GM18508 (cell line): ENCODE data around the gene TMEM132C.
A peak's percentile ranks its signal among the peaks of the same experiment; 100 is the strongest.
"Not testable (repeated sequence)": the region's sequence is repeated elsewhere in the genome, so short reads cannot be mapped to it uniquely, and the experiment has no call there.

Experiments used
- ATAC-seq: cut with Tn5 transposase; IDR thresholded peaks from one replicate; pipeline ENCODE4 v1.9.1; 2021; ENCODE audit warnings: moderate number of reproducible peaks; ENCODE audit not compliant: insufficient read depth, unreplicated experiment

Gene TMEM132C

DNA sequence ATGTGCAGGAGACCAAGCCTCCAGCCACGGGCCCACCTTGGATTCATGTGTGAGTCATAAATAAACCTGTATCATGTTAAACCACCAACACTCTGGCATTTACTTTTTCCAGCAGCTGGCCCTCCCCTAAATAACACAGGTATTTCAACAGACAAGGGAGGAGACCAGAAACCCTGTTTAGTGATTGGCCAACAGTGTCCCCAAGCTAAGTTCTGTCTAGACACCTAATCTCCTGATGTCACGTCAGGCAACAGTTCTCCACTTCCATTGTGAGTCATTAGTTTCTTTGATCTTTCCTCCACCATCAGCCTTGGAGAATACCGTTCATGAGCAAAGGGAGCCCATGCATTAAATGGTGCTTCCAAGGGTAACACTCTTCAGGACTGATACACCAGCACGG lies 196.9 kb downstream of the TMEM132C start:
- ATAC-seq = no peak

DNA sequence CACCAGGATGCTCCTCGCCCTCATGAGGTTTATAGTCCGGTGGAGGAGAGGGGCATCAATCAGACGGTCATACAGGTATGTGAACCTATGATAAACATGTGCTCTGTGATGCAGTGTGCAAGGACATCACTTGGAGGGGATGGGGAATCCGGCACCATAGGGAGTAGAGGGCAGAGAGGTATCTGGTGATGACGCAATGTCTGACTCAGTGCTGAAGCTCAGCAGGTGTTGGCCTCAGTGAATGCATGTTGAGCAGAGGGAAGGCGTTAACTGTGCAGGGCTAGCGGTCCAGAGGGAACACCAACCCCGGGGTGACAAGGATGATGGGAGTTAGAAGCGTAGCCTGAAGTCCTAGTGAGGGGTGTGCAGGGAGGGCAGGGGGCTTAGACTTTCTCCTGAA lies 200.9 kb downstream of the TMEM132C start:
- no peak for ATAC-seq

DNA sequence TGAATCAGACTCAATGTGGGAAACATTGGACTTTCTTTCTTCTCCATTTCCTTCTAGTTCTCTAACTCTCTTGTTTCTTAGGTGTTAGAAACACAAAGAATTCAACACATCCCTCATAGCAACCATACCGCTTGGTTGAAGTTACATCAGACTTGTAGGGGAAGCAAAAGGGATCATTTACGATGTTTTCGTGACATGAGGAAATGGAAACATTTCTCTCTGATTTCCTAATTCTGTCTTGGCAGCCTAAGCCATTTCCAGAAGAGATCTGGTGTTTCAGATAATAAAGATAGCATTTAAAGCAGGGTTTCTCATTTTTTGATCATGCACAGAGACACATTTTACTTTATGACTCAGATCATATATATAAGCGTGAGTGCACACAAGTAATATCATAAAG lies 202.0 kb downstream of the TMEM132C start:
- ATAC-seq = no peak

DNA sequence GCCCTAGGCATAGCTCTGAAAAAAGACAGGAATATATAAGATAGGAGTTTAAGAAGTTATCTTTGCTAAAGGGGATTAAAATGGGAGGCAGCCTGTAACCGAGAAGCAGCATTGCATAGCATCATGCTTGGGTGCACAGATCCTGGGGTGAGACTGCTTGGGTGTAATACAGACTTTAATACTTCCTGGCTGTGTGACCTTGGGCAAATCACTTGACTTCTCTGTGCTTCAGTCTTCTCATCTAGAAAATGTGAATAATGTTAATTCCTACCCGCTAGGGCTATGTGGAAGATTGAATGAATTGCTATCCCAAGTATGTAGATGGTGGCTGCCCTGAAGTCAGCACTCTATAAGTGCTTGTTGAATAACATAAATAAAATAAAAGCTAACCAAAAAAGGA lies 204.5 kb downstream of the TMEM132C start:
- no peak for ATAC-seq

DNA sequence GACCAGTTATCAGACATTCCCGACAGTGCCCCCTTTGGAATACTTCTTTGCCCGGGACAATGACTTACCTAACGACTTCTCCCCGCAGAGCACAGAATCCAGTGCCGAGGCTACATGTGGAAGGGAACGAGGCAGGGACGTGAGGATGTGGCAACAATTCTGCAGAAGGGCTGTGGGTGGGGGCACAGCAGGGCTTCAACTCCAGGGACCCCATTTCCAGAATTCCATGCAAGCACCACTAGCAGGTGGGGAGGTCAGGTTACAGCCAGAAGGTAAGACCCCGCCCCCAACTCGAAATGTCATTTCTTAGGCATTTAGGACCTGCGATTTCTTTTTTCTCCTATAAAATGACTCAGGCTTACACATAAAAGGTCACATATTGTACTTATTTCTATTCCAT lies 207.9 kb downstream of the TMEM132C start:
- no peak for ATAC-seq

DNA sequence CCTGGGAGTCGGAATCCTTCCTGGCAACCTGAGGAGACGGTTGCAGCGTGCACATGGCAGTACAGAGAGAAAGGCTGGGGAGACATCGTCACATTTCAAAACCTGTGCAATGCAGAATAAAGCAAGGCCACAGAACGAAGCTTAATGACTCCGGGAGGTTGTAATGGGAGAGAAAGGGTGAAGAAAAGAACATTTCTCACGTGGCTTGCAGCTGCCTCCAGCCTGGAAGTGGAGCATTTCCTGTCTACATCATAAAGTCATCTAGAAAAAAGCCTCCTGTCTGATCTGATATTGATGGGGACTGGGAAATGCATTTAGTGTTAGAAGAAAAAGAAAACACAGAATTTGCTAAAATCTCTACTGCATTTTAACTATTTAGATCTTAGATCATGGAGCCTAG lies 209.3 kb downstream of the TMEM132C start:
- no peak for ATAC-seq

DNA sequence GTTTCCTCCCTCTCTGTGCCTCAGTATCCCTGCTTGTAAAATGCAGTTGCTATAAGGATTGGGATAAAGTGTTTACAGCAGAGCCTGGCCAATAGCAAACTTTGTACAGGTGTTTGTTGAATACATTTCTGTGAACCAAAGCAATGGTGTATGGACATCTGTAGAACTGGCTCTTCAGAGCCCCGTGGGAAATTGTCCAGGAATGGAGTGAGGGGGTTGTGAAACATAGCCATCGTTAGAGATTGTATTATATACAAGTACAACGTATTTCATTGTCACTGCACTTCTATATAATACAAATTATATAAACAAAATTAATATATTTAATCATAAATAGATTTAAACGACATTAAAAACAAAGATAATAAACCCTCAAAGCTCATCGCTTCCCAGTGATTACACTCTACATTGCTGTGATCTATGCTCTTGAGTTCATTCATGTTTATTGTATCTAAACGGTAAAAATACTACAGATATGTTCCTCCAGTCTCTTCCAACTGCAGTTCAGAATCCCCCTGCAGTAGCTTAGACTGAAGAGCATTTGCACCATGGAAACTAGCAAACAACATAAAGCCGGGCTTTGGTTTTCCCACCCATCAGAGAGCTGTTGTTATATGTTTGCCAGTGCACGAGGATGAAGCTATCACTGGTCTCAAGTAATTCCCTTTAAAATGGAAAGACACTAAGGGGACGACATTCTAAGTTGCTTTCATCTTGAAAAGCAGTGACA lies 216.7 kb downstream of the TMEM132C start:
- no peak for ATAC-seq

DNA sequence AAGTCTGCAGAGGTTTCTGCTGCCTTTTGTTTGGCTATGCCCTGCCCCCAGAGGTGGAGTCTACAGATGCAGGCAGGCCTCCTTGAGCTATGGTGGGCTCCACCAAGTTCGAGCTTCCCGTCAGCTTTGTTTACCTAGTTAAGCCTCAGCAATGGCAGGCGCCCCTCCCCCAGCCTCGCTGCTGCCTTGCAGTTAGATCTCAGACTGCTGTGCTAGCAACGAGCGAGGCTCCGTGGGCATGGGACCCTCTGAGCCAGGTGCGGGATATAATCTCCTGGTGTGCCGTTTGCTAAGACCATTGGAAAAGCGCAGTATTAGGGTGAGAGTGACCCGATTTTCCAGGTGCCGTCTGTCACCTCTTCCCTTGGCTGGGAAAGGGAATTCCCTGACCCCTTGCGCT lies 230.4 kb downstream of the TMEM132C start:
- ATAC-seq = not testable (repeated sequence)

DNA sequence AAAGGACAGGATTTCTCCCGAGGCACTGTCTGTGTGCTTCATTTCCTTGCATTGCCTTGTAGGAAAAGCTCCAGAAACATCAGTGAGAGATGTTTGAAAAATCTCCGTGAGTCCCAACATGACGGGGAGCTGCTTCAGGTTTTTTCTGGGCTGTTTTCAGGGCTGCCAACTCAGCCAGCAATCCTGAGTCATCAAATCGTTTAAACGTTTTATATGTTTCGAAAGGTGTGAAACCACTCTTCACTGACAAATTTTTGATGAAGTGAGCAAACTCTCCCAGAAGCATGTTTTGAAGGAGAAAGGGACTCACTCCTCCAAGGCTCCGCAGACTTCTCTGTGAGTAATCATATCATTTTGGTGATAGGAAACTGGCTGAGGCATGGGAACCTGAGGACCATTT lies 240.5 kb downstream of the TMEM132C start:
- no peak for ATAC-seq

DNA sequence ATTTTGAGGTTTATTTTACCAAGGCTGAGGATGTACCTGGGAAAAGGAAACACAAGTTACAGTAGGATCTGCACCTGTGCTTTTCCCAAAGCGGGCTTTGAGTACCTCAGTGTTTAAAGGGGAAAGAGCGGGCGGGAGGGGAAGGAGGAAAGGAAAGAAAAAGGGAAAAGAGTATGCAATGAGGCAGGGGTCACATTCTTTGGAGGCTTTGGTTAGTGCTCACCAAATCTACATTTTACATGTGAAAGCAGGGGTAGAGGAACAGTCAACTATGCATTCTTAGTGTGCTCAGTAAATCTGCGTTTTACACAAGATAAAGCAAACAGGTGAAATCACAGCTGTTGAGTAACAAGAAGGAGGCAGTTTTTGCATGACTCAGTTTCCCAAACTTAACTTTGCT lies 242.2 kb downstream of the TMEM132C start:
- ATAC-seq = no peak

DNA sequence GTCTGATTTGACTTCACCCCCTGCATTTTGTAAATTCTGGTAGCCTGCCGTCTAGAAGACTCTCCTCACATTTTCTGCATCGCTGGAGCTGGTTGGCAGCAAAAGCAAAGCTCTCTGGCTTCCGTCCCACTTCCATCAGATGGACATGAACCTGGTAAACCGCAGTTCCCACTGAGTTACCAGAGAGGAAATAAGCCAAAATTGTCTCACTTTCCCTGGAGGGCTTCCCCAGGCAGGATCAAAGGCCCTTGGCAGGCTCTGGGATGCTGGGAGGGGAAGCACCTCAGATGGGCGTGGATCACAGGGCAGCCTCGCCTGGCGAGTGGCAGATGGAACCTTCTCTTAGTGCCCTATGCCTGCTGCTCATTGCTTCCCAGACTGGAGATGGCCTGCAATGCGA lies 243.5 kb downstream of the TMEM132C start:
- no peak for ATAC-seq

DNA sequence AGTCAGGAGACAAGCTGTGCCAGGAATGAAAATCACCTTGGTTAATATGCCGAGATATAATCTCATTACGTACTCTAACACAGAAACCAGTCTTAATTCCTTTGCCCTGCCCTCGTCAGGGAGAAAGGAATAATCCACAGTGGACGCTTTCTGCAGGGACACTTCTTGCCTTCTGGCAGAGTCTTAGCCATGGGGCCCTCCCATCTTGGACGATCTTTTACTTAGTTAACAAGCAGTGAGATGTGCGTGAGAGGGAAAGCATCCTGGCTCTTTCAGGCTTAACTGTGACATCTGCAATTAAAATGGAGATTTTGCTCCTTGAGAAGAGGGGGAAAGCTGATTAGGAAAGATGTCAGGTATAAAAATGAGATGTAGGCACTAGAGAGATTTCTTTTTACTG lies 246.4 kb downstream of the TMEM132C start:
- ATAC-seq = no peak

DNA sequence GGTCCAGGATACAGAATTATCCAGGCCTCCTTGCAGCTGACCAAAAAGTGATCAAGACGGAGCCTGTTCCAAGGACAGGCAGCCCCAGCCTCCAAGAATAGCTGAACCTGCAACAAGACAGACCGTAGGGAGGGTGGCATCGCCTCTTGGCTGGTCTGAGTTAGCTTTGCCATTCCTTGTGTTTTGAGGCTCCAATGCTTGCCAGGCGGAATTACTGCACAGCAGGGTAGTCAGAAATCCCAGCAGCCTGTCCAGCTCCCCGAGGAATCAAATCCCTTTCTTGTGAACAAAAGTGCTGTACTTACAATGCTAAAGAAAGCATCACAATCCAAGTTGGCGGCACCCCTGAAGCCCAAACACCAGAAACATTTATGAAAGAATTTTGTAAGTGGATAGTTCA lies 246.9 kb downstream of the TMEM132C start:
- ATAC-seq = no peak

DNA sequence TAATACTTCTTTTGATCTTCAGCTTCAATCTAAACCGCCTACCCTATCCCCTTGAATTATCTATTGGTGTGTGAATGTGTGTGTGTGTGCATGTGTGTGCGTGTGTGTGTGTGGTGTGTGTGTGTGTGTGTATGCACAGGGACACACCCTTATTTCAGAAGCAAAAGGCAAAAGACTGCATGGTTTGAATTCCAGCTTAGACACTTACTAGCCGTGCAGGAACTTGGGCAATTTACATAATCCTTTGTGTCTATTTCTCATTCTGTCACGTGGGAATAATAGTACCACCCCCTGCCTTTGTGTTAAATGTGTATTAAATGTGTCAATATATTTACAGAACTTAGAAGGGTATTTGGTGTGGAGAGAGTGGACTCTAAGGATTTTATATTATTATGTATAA lies 251.7 kb downstream of the TMEM132C start:
- ATAC-seq = no peak

DNA sequence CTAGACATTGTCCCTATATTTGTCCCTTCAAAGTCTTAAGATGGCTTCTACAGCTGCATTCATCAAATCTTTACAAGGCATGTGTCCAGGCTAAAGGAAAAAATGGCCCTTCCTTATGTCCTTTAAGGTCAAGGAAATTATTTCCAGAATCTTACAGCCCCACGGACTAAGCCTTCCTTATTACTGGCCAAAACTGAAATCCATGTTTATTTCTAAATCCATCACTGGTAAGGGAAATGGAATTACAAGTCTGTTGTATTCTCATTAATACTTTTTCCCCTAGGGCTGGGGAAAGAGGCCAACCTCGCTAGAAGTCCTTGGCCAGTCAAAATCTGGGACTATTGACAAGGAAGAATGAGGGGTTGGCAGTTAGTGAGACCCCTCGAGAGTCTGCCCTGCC lies 252.5 kb downstream of the TMEM132C start:
- no peak for ATAC-seq

DNA sequence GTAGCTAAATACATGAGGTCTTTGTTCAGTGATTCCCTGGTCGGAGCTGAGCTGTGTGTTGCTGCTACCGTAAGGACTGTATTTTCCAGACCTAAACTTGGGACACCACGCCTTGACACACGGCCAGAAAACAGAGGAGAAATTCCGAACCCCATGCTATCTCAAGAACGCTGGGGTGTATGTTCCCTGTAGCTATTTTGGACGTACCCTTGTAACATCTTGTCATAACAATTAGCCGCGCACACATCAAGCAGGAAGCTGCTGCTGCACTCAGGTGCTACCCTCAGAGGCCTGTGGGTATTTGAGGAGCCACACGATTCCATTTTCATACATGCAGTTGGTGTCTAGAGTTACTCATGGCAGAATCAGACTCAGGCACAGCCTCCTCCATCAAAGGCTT lies 255.0 kb downstream of the TMEM132C start:
- no peak for ATAC-seq

DNA sequence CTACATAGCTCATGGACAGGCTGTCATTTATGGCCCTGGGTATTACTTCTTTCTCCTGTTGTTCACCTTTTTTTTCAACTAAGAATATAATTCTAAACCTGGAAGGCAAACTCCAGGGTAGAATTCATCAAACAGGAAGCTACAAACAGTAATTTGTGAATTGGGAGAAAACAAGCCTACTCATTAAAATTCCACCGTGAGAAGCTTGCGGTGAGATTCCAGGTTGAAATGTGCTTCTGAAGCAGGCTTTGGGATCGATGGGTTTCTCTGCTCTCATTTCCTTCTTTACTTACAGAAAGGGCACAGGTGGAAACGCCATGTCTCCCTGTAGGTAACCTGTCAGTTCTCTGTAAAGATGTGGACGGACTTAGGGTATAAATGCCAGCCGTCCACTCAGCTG lies 257.5 kb downstream of the TMEM132C start:
- ATAC-seq = no peak

DNA sequence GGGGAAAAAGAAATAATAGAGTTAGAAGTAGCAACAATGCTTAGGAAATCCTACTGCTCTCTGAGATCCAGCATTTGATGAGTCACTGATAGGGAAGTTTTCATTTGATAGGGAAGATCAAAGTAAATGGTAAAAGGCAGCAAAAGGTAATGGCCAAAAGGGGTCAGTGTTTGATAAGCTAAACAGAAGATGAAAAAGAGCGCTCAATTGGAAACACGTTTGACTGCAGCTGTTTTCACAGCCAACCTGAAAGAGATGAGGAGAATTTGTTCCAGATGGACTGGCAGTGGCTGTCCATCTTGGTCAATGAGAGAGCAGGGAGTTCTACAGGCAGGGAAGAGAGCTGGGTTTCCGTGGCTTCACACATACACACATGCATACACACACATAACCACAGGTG lies 264.2 kb downstream of the TMEM132C start:
- ATAC-seq = no peak

DNA sequence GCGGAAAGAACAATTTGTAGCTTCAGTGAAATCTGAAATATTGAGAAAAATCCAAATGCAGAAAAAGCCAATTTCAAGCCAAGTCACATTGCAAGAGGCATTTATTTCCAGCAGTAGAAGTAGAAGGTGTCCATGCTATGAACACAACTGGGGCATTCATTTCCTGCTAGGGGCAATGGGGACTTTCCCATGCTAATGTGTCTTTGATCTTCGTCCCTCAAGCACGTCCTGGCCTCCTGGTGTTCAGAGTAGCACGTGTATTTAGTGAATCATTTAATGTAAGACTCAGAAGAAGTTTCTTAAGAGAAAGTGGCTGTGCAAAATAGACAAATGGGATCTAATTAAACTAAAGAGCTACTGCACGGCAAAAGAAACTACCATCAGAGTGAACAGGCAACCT lies 267.9 kb downstream of the TMEM132C start:
- peak; percentile 70 for ATAC-seq

DNA sequence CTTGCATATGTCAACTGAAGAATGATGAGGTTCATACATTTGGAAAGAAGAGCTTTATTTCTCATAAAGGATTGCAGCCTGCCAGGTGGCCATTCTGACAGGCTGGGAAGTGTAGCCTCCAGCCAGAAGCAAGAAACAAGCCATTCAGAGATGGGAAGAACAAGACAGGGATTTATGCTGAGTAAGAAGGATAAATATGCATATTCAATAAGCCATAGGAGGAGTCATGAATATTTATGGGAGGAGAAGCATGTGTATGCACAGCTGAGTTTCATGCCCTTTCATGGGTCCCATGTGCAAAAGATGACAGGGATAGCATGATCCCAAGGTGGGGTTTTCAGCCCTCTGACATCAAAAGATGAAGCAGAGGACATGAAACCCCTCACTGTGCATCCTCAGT lies 269.8 kb downstream of the TMEM132C start:
- ATAC-seq = no peak

DNA sequence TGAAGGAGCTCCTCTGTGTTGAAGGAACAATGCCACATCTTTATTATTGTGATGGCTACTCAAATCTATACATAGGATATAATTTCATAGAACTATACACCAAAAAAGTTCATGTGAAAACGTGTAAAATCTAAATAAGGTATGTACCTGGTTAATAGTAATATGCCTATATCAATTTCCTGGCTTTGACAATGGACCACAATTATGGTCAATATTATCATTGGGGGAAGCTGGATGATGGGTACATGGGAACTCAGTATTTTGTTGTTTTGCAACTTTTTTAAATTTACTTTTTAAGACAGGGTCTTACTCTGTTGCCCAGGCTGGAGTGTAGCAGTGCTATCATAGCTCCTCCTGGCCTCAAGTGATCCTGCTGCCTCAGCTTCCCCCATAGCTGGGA lies 270.7 kb downstream of the TMEM132C start:
- ATAC-seq = no peak

DNA sequence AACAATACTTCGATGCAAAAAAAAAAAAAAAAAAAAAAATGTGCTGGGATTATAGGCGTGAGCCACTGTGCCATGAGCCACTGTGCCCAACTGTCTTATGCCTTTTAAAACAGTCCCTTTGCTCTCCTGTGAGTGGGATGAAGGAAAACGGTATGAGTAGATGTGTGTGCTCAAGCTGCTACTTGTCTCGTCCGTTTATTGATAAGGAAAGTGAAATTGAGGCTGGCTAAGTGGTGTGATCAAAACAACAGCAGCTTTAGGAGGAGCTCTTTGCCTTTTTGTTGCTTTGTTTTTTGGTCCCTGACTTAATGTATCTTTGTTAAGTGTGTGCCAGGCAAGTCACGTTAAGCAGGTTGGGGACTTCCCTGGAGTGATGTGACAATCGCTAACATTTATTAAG lies 275.9 kb downstream of the TMEM132C start:
- no peak for ATAC-seq

DNA sequence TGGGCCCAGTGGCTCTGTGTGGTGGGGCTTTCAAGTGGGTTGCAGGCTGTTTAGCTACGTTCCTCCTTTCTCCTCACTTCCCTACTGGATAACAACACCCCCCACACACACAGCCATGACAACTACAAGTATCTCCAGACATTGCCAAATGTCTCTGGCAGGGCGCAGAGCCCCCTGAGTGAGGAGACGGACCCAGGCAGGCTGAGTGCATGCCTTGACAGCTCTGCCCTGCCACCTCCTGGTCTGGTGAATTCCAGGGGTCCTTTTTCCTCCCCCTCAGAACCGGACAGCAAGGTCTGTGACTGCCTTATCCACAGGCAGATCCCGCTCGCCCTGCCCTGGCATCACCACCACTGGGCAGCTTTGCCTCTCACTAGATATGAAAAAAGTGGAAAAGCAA lies 276.5 kb downstream of the TMEM132C start:
- no peak for ATAC-seq
